ENCODE results near the gene CIAO1. TPM values are rescaled to one million over a fixed set of nuclear protein-coding genes. Genes with fewer than 3 reads are reported as not detected.

CIAO1 gene
- total and polyA plus RNA-seq, 3 experiments from 2014 or later = 73.8 to 104 (median 77.9) TPM

- H3K27me3 ChIP-seq (ENCODE audit: insufficient read depth, low read length, poor library complexity, severe bottlenecking) = no peaks in the 10 kb centered on the region
- ChIA-PET POLR2A (interaction anchor here (0.5 kb wide), 1 partner anchor 14 kb away, joined by 4 read pairs; no protein-coding TSS in a partner anchor), CTCF (interaction anchor here (1.5 to 2.1 kb wide), 2 partner anchors 11 to 121 kb away, joined by 3 to 8 read pairs; partner anchors contain the start of gene ASTL)
- H3K4me3 ChIP-seq (ENCODE audit: low read length) = no peak overlapping the region
- peaks cover 53% of the 10 kb centered on the region for H3K4me1 ChIP-seq (ENCODE audit: insufficient read depth, low read length)
- Mint-ChIP-seq H3K36me3 (peaks cover 0 to 82% (median 5%) of the 10 kb centered on the region in 3 donors), H3K27ac (peak overlapping the region in 7 of 8 donors; percentile 51 to 70 (median 58)), H3K4me1 (peaks cover 53 to 81% (median 75%) of the 10 kb centered on the region in 3 donors), H3K4me3 (peak overlapping the region in 1 of 7 donors; percentile 10), H3K27me3 (no peaks in the 10 kb centered on the region), H3K9me3 (no peaks in the 10 kb centered on the region)
- no peak overlapping the region for H3K27ac ChIP-seq (ENCODE audit: low read depth, low read length)
- H3K36me3 ChIP-seq (ENCODE audit: insufficient read depth, low read length) = peaks cover 18% of the 10 kb centered on the region
- no peaks in the 10 kb centered on the region for H3K9me3 ChIP-seq (ENCODE audit: low read length)
- DNase-seq = no peak
Observed at GRCh38 chr2:96259497-96259921, 6.5 kb upstream of the CIAO1 start.

- Histone ChIP-seq H3K27me3 (ENCODE audit: insufficient read depth, low read length, poor library complexity, severe bottlenecking) (no peaks in the 10 kb centered on the region), H3K27ac (ENCODE audit: low read depth, low read length) (no peak overlapping the region), H3K4me1 (ENCODE audit: insufficient read depth, low read length) (peaks cover 53% of the 10 kb centered on the region), H3K9me3 (ENCODE audit: low read length) (no peaks in the 10 kb centered on the region), H3K36me3 (ENCODE audit: insufficient read depth, low read length) (peaks cover 7% of the 10 kb centered on the region), H3K4me3 (ENCODE audit: low read length) (no peak overlapping the region)
- Mint-ChIP-seq H3K9me3 (no peaks in the 10 kb centered on the region), H3K4me1 (peaks cover 55 to 84% (median 74%) of the 10 kb centered on the region in 3 donors), H3K36me3 (peaks cover 0 to 75% (median 3%) of the 10 kb centered on the region in 3 donors), H3K27ac (peak overlapping the region in 7 of 8 donors; percentile 48 to 85 (median 64)), H3K27me3 (no peaks in the 10 kb centered on the region), H3K4me3 (peak overlapping the region in 4 of 7 donors; percentile 2 to 24 (median 6))
- POLR2A ChIA-PET = no interaction called here
- CTCF ChIA-PET = interaction anchor here (1.2 to 2.1 kb wide), 2 partner anchors 67 to 122 kb away, joined by 3 to 8 read pairs; partner anchors contain the start of gene ASTL
- DNase-seq = peak in 1 of 5 donors; percentile 29
Observed at GRCh38 chr2:96260387-96261260, 5.4 kb upstream of the CIAO1 start.

DNA sequence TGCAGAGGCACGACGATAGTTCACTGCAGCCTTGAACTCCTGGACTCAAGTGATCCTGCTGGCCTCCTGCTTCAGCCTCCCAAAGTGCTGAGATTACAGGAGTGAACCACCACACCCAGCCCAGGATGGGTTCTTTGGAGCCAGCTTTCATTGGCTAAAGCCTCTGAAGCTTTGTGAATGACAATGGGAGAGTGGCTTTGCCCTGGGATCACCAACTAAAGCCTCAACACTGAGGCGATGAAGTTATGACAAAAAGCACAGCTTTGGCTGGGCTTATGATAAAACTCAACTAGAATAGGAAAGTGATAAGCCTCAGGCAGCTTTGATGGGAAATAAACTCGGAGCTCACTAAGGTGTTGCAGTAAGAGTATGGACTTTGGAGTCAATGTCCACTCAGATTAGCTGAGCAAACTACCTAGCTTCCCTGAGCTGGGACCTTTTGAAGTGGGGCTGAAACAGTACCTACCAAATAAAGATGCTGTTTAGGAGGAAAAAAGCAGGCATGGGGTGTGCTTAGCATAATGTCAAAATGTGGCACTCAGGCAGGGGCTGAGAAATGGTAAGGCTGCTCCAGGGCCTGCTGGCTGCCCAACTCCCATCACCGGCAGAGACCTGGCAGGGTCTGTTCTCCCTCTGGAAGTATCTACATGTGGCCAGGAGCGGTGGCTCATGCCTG, 4.6 kb upstream of the CIAO1 start:
- no peak overlapping the region for H3K27ac ChIP-seq (ENCODE audit: low read depth, low read length)

DNA sequence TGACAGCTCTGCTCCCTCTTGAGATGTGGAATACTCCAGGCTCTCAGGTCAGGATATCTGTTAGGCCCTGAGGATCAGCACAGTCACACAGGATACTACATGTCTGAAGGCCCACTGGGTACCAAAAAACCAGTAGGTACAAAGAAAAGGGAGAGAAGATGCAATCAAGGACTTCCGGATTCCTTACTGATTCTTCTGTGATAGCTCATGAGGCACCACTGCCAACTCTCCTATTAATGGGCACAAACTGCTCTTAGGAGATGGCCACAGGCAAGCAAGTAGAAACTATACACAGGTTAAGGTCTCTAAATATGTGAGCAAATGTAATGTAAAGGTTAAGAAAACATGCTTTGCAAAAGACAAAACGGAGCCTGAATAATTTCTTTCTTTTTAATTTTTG, 3.7 kb upstream of the CIAO1 start:
- H3K9me3 ChIP-seq (ENCODE audit: low read length) = no peaks in the 10 kb centered on the region
- no peak overlapping the region for H3K27ac ChIP-seq (ENCODE audit: low read depth, low read length)
- H3K4me1 Mint-ChIP-seq = peaks cover 59 to 84% (median 77%) of the 10 kb centered on the region in 3 donors
- H3K27me3 ChIP-seq (ENCODE audit: insufficient read depth, low read length, poor library complexity, severe bottlenecking) = no peaks in the 10 kb centered on the region
- H3K27me3 Mint-ChIP-seq = no peaks in the 10 kb centered on the region
- no peak for DNase-seq
- CTCF ChIA-PET = interaction anchor here (1.3 kb wide), 1 partner anchor 240 kb away, joined by 4 read pairs; no protein-coding TSS in a partner anchor
- H3K9me3 Mint-ChIP-seq = no peaks in the 10 kb centered on the region
- peaks cover 60% of the 10 kb centered on the region for H3K4me1 ChIP-seq (ENCODE audit: insufficient read depth, low read length)
- H3K36me3 Mint-ChIP-seq = peaks cover 0 to 75% (median 3%) of the 10 kb centered on the region in 3 donors
- H3K4me3 Mint-ChIP-seq = peak overlapping the region in 3 of 7 donors; percentile 24 to 78 (median 65)
- peaks cover 4% of the 10 kb centered on the region for H3K36me3 ChIP-seq (ENCODE audit: insufficient read depth, low read length)
- H3K27ac Mint-ChIP-seq = peak overlapping the region in 5 of 8 donors; percentile 22 to 69 (median 42)
- POLR2A ChIA-PET = no interaction called here
- H3K4me3 ChIP-seq (ENCODE audit: low read length) = no peak overlapping the region

More for the DNA sequence above, 4.6 kb upstream of the CIAO1 start:
- no peak for DNase-seq
- CTCF ChIA-PET = interaction anchor here (1.2 to 2.1 kb wide), 2 partner anchors 68 to 123 kb away, joined by 3 to 8 read pairs; partner anchors contain the start of gene ASTL
- Mint-ChIP-seq H3K27me3 (no peaks in the 10 kb centered on the region), H3K9me3 (no peaks in the 10 kb centered on the region), H3K36me3 (peaks cover 0 to 75% (median 3%) of the 10 kb centered on the region in 3 donors), H3K4me3 (peak overlapping the region in 1 of 7 donors; percentile 18), H3K27ac (peak overlapping the region in 3 of 8 donors; percentile 57 to 85 (median 73)), H3K4me1 (peaks cover 57 to 84% (median 75%) of the 10 kb centered on the region in 3 donors)
- Histone ChIP-seq H3K4me1 (ENCODE audit: insufficient read depth, low read length) (peaks cover 54% of the 10 kb centered on the region), H3K27me3 (ENCODE audit: insufficient read depth, low read length, poor library complexity, severe bottlenecking) (no peaks in the 10 kb centered on the region), H3K36me3 (ENCODE audit: insufficient read depth, low read length) (peaks cover 4% of the 10 kb centered on the region), H3K9me3 (ENCODE audit: low read length) (no peaks in the 10 kb centered on the region), H3K4me3 (ENCODE audit: low read length) (no peak overlapping the region)
- POLR2A ChIA-PET = interaction anchor here (0.6 kb wide), 1 partner anchor 22 kb away, joined by 4 read pairs; no protein-coding TSS in a partner anchor

GRCh38 chr2:96264086-96264485, 1.9 kb upstream of the CIAO1 start:
- no peak overlapping the region for H3K27ac ChIP-seq (ENCODE audit: low read depth, low read length)

GRCh38 chr2:96264656-96265348, 1.2 kb upstream of the CIAO1 start:
- peak overlapping the region; percentile 89 for H3K27ac ChIP-seq (ENCODE audit: low read depth, low read length)
- peaks cover 49 to 68% (median 65%) of the 10 kb centered on the region in 3 donors for H3K4me1 Mint-ChIP-seq
- H3K4me3 Mint-ChIP-seq = peak overlapping the region; percentile 86 to 97 (median 89)
- H3K27ac Mint-ChIP-seq = peak overlapping the region; percentile 61 to 94 (median 83)
- POLR2A ChIA-PET = interaction anchor here (0.5 to 0.9 kb wide), 4 partner anchors 57 to 148 kb away, joined by 3 to 5 read pairs (median 4); partner anchors contain the start of gene ADRA2B
- peak in 4 of 5 donors; percentile 18 to 55 (median 30) for DNase-seq
- peaks cover 5 to 76% (median 8%) of the 10 kb centered on the region in 3 donors for H3K36me3 Mint-ChIP-seq
- no peaks in the 10 kb centered on the region for H3K27me3 Mint-ChIP-seq
- H3K4me1 ChIP-seq (ENCODE audit: insufficient read depth, low read length) = peaks cover 53% of the 10 kb centered on the region
- CTCF ChIA-PET = interaction anchor here (0.9 to 1.2 kb wide), 5 partner anchors 11 to 243 kb away, joined by 3 to 4 read pairs (median 3); partner anchors contain the start of gene ASTL
- H3K36me3 ChIP-seq (ENCODE audit: insufficient read depth, low read length) = peaks cover 21% of the 10 kb centered on the region
- peak overlapping the region; percentile 82 for H3K4me3 ChIP-seq (ENCODE audit: low read length)
- no peaks in the 10 kb centered on the region for H3K9me3 ChIP-seq (ENCODE audit: low read length)
- H3K27me3 ChIP-seq (ENCODE audit: insufficient read depth, low read length, poor library complexity, severe bottlenecking) = no peaks in the 10 kb centered on the region
- H3K9me3 Mint-ChIP-seq = no peaks in the 10 kb centered on the region

More at GRCh38 chr2:96264086-96264485, 1.9 kb upstream of the CIAO1 start:
- H3K9me3 ChIP-seq (ENCODE audit: low read length) = no peaks in the 10 kb centered on the region
- peak overlapping the region; percentile 82 for H3K4me3 ChIP-seq (ENCODE audit: low read length)
- peaks cover 17% of the 10 kb centered on the region for H3K36me3 ChIP-seq (ENCODE audit: insufficient read depth, low read length)
- Mint-ChIP-seq H3K36me3 (peaks cover 5 to 76% (median 8%) of the 10 kb centered on the region in 3 donors), H3K4me3 (peak overlapping the region; percentile 86 to 97 (median 89)), H3K27ac (peak overlapping the region in 7 of 8 donors; percentile 26 to 90 (median 82)), H3K27me3 (no peaks in the 10 kb centered on the region), H3K4me1 (peaks cover 56 to 75% (median 73%) of the 10 kb centered on the region in 3 donors), H3K9me3 (no peaks in the 10 kb centered on the region)
- CTCF ChIA-PET = interaction anchor here (0.9 to 1.2 kb wide), 6 partner anchors 10 to 242 kb away, joined by 3 to 4 read pairs (median 3); partner anchors contain the start of gene ASTL
- DNase-seq = no peak
- no peaks in the 10 kb centered on the region for H3K27me3 ChIP-seq (ENCODE audit: insufficient read depth, low read length, poor library complexity, severe bottlenecking)
- H3K4me1 ChIP-seq (ENCODE audit: insufficient read depth, low read length) = peaks cover 55% of the 10 kb centered on the region
- POLR2A ChIA-PET = interaction anchor here (0.5 to 0.9 kb wide), 4 partner anchors 56 to 148 kb away, joined by 3 to 5 read pairs (median 4); partner anchors contain the start of gene ADRA2B

Measured in CD8-positive, alpha-beta memory T cell (primary cell).